ENCODE data around the gene BTG1.
"Not testable (repeated sequence)": the region's sequence is repeated elsewhere in the genome, so short reads cannot be mapped to it uniquely, and the experiment has no call there.

The BTG1 gene

DNA sequence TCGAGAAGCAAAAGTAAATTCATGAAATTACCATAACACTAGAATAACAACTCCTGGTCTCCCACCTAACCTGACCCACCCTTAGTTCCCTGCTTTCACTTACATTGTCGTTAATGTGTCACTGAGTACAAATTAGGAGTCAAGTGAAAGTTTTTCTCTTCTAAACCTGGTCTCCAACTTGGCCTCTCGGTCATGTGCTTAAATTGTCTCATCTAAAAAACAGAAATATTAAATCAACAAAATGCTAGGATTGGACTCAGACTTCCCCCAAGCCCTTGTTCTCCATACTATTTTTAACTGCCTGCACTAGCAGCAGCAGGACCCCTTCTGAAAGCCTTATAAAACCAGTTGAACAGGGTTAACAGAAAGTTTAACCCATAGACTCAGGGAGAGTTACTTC lies 1.8 kb upstream of the BTG1 start:
- DNase-seq: no peak

DNA sequence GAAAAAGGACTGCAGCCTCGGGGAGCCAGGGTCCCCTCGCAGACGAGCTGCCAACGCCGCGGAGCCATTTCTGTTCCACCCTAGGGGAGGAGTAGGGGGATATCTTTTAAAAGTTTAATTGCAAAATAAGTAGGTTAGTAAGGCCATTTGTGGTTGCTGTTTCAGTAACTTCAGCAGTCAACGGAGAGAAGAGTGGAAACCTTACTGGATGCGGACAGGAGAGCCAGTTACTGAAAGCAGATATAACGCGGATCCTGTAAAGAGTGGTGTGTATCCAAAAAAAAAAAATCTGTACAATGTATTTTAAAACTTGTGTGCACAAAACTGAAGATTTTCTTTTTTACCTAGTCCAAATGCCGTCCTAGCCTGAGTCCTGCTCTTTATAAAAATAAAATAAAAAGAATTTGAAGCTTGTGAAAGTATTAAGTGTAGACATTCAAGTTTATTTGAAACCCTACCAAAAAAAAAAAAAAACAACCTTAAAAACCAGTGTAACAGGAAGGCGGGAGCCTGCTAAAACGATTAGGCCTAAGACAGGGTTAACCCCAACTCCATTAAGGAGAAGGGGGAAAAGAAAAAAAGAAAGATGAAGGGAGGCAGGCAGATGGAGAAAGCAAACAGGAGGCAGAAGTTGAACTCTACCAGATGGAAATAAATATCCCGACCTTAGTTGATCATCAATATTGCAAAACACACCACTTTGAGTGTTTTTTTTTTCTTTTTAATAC lies 1.0 kb upstream of the BTG1 start:
- DNase-seq: no peak

DNA sequence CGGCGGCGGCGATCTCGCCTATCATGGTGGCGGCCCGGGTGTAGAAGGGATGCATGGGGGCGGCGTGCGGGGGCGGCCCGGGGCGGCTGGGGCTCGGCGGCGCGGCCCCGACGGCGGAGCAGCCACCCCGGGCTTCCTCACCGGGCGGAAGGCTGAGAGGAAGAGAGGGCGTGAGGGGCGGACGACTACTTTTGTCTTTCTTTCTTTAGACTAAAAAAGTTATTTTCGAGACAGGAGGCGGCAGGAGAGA lies 240 bp downstream of the BTG1 start:
- no peak for DNase-seq

DNA sequence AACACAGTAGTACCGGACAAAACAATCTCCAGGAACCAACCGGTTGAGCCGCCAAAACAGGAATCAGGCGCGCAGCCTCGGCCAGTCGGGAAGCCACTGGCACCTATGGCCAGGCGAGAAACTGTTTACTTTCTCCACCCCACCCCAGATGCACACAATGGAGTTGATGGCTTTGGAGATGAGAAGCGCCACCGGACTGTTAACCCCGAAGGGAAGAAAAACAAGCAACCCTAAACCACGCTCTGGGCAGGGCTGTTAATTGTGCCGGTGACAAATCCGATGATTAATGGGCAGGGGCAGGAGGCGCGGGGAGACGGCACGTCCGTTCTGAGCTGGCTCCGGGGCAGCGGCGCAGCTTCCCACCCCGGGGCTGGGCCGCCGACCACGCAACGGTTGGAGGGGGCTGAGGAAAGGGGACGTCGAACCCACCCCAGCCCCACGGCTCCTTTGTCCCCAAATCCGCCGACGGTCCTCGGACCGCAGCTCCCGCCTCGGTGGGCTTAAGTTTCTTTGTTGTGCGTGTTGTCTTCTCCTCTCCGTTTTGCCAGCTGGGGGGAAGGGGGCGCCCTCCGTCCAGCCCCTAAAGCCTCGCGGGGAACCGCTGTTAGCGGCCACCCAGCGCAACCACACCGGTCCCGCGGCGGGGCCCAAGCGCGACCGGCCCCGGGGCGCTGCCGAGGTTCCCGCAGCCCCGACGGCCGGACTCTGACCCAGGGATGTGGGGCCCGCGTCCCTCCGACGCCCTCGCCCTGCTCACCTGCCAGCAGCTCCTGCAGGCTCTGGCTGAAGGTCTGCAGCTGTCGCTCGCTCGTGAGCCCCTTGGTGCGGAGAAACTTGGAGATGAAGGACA lies 790 bp downstream of the BTG1 start:
- peak; percentile 51 for DNase-seq

DNA sequence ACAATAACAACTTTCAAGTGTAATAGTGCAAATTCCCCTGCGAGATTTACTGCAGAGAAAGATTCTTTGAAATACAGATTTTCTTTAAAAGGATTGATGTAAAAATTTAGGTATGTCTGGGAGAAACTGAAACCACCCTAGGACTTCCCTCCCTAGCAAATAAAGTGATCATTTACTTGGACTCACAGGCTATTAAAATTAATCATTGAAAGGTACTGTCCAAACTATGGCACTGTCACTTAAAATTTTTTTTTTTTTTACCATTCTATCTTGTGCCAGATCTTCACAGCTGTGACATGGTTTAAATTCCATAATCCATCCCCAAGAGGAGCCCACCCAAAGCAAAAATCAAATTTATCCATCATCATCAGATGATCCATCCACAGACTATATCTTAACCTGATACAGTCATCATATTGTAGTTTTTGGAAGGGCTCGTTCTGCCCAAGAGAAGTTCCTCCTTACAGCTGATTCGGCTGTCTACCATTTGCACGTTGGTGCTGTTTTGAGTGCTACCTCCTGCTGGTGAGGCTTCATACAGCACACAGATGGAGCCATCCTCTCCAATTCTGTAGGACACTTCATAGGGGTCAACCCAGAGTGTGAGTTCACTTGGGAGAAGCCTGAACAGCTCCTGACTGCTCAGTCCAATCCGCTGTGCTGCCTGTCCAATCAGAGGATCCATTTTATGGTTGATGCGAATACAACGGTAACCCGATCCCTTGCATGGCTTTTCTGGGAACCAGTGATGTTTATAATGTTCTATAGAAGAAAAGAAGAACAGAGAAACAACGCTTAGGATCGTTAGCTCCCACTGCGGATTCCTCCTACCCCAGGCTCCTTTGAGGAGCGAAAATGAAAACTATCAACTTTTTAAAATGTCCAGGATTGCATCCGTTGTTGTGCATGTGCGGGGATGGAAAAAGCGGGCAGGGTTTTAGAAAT lies 1.7 kb downstream of the BTG1 start:
- peak; percentile 77 for DNase-seq

DNA sequence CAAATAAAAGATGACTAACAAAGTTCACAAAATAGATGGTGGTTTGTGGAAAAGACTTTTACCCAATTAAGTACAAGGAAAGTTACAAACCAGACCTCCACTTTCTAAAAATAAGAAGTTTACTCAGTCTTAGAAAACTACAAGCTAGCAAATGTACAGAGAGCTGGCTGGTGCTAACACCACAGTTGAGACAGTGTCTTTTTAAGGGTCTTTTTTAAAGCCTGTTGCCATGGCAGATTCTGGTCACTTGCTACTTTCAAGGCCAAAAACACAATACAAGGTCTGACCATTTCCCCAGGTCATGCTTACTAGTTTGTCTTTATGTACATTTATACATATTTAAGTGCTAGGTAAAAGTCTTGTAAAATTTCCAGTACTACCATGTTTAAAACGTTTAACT lies 2.4 kb downstream of the BTG1 start:
- no peak for DNase-seq

DNA sequence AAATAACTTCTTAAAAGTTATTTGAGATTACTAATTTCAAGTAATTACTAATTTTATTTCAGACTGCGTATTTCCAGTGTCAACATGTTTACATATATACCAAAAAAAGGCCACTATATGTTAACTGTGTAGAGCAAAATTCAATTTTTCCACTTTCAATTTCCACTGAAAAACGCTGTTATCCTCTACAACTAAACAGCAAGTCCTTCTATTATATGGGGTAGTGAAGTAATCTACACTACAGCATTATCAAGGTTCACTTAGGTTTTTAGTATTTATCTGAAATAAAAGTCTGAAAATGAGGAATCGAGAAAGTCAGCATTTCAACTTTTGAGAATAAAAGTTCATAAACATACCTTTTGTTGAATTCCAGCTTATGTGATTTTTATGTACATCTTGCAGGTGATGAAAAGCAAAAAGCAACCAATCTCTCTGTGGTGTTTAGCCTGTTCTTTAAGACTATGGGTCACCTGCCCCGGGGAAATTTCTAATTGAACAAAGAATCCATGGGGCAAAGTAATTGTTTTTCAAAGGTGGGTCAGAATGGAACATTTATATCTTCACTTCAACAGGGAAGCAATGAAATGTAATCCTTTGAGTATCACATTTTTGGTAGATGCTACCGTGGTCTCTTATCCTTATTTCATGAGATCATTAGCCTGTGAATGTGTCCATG lies 3.3 kb downstream of the BTG1 start:
- no peak for DNase-seq

DNA sequence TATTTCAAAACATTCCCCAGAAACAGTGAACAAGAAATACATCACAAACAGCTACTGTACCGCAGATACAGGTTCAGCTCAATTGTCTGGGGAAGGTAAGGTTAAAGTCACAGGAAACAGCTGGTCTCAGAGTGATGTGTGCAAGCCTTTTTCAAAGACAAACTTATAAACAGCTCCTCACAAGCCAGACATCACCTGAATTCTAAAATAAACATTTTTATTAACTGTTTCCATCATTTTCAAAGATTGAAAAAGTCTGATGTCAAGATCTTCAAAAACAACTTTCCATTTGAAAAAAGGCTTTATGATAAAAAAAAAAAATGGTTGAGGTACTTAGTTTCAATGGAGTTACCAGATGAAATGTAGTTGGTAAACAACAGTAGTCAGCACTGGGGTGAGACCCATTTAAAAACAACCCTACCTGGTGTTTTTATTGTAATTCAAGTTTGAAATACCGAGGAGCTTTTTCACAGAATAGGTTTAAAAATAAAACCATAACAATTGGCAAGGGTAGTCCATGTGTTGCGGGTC lies 4.0 kb downstream of the BTG1 start:
- no peak for DNase-seq

DNA sequence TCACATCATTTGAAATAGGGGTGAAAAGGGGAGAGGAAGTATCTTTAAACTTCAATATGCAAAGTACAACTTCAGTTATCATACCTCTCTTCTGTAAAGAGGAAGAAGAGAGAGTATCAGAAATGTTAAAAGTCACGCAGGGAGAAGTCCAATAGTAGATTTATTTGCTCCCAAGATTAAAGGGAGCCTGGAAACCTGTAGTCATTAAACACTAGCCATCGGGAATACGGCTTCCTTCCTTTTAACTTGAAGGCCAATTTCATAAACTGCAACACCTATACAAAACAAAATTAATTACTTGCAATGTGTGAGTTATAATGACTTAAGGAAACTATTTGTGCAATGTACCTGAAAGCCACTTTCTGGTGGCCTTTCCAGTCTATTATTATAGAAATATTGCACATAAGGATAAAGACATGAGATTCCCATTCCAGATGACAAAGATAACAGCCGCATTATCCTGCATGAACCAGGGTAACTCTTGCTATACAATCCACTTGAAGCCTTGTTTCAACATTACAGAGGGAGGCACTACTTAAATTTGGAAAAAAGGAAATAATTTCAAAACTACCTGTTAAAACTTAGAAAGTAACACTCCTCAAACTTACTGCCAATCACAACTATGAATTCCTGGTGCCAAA lies 4.6 kb downstream of the BTG1 start:
- no peak for DNase-seq

DNA sequence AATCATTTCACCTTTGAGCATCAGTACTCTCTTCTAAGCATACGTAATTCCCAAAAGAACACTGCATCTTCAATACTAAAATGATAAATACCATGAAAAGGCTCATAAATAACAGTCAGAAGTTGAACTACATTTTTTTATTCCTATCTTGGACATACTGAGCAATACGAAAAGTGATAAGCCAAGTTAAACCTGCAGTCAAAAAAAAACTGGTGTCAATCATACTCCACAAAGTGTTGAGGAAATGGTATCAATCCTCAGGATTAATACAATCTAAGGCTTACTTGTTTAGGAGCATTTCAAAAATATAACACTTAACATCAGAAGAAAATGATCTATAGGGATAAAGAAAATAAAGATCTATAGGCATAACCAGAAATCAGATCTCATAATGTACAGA lies 5.5 kb downstream of the BTG1 start:
- no peak for DNase-seq

DNA sequence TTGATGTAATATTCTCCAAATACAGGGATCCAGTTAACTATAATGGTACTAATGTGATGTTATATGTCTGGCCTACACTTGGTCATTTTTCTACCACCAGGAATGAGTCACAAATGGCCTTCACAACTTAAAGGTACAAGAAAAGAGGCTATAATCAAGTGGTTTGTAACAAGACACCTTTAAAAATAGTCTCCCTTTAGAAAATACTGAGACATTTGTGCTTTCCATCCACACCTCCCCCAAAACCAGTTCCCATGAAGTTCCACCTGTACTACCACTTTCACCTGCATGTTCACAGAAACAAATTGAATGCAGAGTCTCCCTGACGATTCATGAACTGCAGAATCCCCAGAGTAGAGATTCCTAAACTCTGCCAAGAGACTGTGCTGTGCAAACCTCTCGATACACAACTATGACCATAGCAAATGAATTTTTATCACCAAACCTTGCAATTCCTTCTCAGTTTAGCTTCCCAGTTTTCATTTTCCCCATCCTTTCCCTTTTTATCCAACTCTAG lies 6.0 kb downstream of the BTG1 start:
- no peak for DNase-seq

DNA sequence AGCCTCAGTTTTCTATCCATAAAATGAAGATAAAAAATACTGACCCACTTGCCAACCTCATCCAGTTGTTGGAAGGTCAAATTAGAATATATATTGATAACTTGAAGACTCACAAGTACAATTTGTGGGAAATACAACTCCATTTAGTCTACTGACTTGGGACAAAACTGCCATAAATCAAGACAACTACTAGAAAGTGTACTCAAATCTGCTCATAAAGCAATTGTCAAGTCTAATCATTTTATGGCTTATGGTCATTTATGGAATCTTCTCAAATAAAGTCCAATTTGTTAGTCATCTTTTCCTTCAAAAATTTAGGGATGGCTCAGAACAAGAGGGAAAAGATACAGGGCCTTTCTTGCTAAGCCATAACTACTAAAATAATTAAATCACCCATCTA lies 7.0 kb downstream of the BTG1 start:
- DNase-seq: no peak

DNA sequence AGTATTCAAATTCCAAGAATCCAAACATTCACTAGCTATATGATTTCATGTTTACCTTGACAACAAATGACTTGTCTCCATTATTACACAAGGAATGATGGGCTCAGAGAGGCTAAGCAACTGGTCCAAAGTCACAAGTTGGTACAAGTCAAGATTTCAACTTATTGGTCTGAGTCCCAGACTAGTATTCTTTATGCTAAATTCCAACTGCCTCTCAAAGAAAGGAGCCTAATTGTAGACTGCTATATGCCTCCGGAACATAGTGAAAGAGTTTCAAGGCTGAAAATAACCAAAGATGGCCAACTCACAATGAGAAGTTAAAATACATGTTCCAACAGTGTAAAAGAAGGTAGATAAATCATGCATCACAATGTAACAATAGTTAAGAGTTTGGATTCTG lies 7.5 kb downstream of the BTG1 start:
- DNase-seq: no peak

DNA sequence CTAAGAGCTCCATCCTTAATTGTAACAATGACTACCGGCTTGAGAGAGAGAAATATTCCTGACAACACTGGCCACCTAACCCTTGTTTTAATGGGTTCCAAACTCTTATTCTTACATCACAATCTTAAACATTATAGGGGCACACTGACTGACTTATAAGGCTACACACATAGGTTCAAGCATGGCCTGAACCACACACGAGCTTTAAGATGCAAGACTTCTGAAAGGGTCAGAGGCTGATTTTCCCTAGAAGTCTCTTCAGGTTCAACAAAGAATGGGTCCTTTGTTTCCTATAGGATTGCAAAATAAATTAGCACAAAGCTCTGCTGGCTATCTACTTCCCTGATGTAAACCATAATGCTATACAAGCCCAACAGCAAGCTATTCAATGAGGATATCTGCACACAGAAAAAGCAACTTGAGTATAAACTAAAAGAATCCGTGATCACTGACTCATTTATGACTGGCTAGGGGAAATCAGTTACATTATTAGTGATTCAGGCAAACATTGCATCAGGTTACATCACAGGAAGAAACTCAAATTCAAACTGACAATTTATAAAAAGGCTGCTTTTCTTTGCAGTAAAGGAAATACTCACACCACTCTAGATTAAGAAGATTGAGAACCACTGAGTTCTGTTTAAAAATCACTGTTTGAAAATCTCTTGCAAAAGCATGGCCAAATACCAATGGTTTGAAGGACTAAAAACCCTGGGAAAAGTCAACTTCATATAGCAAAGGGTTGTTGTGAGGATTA lies 8.5 kb downstream of the BTG1 start:
- DNase-seq: no peak

DNA sequence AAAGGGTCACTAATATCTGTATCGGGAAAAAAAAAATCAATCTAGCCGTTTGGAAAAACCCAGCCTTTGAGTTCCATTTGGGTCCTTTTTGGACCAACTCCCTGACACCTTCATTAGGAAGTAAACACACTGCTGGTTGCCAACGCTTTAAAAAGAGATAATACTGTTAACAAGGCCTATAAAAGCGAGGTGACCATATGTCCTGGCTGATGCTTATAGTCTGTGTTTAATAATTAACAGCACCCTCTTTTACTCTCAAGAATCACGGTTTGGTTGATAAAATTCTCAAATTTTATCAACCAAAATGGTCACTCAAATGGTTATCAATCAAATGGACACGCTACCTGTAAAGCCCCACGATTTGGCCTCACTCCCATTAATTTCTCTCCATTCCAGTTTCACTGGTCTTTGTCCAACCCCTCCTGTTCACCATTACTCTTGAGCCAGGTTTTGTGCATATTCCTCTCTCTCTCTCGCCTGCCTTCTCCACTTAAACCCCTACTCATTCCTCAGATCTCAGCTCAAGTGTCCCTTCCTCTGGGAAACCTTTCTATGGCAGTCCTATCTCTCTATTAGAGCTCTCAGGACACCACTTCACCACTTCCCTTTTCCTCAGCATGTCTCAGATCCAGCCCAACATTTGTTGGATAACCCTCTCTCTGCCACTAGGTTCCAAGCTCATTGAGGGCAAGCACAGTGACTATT lies 9.5 kb downstream of the BTG1 start:
- no peak for DNase-seq

DNA sequence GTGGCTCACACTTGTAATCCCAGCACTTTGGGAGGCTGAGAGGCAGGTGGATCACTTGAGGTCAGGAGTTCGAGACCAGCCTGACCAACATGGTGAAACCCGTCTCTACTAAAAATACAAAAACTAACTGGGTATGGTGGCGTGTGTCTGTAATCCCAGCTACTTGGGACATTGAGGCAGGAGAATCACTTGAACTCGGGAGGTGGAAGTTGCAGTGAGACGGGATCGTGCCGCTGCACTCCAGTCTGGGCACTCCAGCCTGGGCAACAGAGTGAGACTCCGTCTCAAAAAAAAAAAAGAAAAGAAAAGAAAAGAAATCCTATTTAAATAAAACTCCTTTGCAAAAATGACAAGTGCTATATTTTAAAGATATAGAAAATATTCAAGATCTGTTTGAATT lies 10.1 kb downstream of the BTG1 start:
- not testable (repeated sequence) for DNase-seq

DNA sequence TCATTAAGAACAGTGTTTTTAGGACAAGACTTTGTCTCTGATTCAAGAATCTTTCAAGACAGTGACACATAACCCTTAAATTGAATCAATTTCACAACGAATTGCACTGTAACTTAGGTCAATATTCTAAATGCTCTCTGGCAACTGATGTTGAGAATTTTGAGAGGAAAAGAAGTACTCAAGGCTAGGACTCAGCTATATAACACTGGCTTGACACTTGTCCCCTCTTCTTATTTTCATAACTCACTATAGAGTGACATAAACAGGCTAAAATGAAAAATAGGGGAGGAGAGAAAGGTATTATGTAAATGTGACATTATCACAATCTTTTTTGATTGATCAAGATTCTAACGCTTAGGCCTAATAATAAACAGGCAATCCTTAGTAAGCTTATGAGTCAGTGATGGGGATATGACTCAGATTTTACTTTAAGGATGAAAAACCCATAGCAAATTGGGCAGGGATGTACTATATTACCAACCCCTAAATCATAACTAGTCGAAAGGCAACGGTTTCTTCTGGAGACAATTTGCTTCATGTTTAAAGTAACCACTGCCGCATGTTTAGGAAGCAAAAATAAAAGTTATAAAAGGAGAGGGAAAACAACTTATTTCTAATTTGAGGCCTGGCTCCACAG lies 10.9 kb downstream of the BTG1 start:
- DNase-seq: no peak

DNA sequence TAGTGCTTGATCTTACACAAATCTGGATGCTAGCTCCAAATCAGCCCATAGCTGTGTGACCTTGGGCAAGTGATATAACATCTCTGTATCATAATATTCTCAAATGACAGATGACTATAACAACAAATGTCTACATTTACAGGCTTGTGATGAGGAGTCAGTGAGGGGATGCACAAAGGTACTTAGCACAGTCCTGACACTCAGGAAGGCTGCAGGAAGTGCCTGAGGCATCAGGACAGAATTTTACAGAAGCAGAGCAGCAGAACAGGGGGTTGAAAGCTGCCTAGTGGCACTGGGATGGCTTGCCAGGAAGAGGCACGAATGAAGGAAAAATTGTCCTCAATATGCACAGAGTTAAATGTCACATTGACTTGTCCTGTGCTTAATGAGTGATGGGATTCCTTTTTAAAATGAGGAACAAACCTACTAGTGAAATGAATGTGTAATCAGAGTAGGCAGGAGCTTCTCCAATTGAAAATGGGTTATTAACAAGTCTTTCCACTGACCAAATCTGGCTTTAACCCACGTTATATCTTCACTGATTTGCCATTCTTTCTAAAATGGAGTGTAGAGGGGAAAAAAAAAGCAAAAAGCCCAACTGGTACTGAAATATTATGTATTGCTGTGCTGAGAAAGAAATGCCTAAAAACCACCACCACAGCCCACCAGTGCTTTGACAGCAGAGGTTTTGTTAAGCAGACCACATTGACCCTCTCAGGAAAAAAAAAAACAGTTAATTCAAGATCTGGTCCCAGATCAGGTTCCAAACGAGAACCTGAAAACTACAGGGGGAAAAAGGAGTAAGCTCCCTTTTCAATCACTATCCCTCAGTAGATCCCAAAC lies 11.6 kb downstream of the BTG1 start:
- DNase-seq: no peak

DNA sequence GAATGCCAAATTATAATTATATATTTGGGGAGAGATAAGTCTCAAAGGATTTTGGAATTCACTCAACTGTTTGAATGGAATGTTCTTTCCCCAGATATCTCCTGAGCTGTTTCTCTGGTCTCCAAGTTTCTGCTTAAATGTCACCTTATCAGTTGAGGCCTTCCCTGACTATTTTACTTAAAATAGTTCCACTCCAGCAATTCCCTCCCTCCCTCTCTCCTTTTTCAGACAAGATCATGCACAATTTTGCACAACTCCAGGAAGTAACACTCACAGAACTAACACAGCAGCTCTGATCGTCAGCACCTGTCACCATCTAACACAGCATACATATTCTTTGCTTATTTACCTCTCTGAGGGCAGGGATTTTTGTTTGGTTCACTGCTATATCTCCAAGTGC lies 12.5 kb downstream of the BTG1 start:
- no peak for DNase-seq

Measured in NCI-H345 (cell line).